AG08396 (cell line): Measurements from ENCODE around the gene OSBPL3.

Source experiments
- DNase-seq: peaks from one replicate; pipeline ENCODE4 v3.0.0; 2012; ENCODE audit warnings: low spot score, mixed read lengths

The OSBPL3 gene

GRCh38 chr7:24980534-24981170 is 674 bp upstream of the OSBPL3 start:
- no peak for DNase-seq

- DNase-seq, result peak; percentile 58
These were observed 512 bp downstream of the OSBPL3 start for GRCh38 chr7:24979470-24979862.

- no peak for DNase-seq
These were observed 1.0 kb downstream of the OSBPL3 start for GRCh38 chr7:24978843-24979469.

GRCh38 chr7:24975644-24976260 is 4.2 kb downstream of the OSBPL3 start:
- no peak for DNase-seq

- no peak for DNase-seq
These were observed 4.8 kb downstream of the OSBPL3 start for GRCh38 chr7:24975172-24975571.

- DNase-seq, result no peak
These were observed 5.7 kb downstream of the OSBPL3 start for GRCh38 chr7:24974026-24974832.

GRCh38 chr7:24972991-24973390 is 7.0 kb downstream of the OSBPL3 start:
- no peak for DNase-seq

GRCh38 chr7:24972166-24972477 is 7.9 kb downstream of the OSBPL3 start:
- no peak for DNase-seq

- DNase-seq, result peak; percentile 75
These were observed 8.4 kb downstream of the OSBPL3 start for GRCh38 chr7:24971333-24972165.

GRCh38 chr7:24970676-24971075 is 9.3 kb downstream of the OSBPL3 start:
- no peak for DNase-seq

GRCh38 chr7:24968165-24968564 is 11.8 kb downstream of the OSBPL3 start:
- no peak for DNase-seq

GRCh38 chr7:24967696-24968095 is 12.3 kb downstream of the OSBPL3 start:
- DNase-seq, result no peak

- DNase-seq, result no peak
These were observed 13.2 kb downstream of the OSBPL3 start for GRCh38 chr7:24966802-24967201.

GRCh38 chr7:24965831-24966708 is 13.9 kb downstream of the OSBPL3 start:
- DNase-seq, result no peak

- no peak for DNase-seq
These were observed 15.8 kb downstream of the OSBPL3 start for GRCh38 chr7:24964191-24964590.

- no peak for DNase-seq
These were observed 16.8 kb downstream of the OSBPL3 start for GRCh38 chr7:24963218-24963617.

- no peak for DNase-seq
These were observed 17.5 kb downstream of the OSBPL3 start for GRCh38 chr7:24962418-24962962.

- DNase-seq, result no peak
These were observed 20.1 kb downstream of the OSBPL3 start for GRCh38 chr7:24959735-24960485.

GRCh38 chr7:24958399-24958798 is 21.6 kb downstream of the OSBPL3 start:
- no peak for DNase-seq

GRCh38 chr7:24956021-24956420 is 24.0 kb downstream of the OSBPL3 start:
- no peak for DNase-seq
